ENCODE results near the gene INPP4A.

DNA sequence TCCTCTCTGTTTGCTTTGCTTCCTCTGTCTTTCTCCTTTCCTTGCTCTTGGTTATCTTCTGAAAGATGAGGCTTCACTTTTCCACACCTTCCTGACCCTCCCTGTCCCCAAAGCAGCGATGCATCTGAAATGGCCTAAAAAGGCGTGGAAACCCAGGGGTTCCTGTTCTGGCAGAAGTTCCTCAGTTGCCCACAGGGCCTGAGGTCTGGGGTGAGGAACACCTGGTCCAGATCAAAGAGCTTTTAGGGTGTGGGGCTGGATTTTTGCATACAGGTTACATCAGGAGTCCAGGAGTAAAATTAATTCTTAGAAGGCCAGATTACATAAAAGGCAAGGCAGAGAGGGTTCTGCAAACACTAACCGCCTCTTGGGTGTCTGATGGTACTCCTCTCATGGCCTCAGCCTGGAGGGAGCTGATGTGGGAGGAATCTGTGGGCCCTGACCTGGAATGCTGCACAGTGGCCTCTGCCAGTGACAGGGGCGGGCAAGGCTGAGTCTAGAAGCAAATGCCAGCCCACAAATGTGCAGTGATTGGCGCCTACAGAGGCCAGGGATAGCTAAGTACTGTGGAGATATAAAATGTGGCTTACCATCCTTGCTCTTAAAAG, 41.8 kb downstream of the INPP4A start:
- TF ChIP-seq POLR2A (IDR thresholded peaks at IDR 0.05) = no peak
- TF ChIP-seq, protein P1, sequence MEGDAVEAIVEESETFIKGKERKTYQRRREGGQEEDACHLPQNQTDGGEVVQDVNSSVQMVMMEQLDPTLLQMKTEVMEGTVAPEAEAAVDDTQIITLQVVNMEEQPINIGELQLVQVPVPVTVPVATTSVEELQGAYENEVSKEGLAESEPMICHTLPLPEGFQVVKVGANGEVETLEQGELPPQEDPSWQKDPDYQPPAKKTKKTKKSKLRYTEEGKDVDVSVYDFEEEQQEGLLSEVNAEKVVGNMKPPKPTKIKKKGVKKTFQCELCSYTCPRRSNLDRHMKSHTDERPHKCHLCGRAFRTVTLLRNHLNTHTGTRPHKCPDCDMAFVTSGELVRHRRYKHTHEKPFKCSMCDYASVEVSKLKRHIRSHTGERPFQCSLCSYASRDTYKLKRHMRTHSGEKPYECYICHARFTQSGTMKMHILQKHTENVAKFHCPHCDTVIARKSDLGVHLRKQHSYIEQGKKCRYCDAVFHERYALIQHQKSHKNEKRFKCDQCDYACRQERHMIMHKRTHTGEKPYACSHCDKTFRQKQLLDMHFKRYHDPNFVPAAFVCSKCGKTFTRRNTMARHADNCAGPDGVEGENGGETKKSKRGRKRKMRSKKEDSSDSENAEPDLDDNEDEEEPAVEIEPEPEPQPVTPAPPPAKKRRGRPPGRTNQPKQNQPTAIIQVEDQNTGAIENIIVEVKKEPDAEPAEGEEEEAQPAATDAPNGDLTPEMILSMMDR (IDR thresholded peaks at IDR 0.05) = no peak
